ENCODE measurements around the gene AGBL4.

The AGBL4 gene

DNA sequence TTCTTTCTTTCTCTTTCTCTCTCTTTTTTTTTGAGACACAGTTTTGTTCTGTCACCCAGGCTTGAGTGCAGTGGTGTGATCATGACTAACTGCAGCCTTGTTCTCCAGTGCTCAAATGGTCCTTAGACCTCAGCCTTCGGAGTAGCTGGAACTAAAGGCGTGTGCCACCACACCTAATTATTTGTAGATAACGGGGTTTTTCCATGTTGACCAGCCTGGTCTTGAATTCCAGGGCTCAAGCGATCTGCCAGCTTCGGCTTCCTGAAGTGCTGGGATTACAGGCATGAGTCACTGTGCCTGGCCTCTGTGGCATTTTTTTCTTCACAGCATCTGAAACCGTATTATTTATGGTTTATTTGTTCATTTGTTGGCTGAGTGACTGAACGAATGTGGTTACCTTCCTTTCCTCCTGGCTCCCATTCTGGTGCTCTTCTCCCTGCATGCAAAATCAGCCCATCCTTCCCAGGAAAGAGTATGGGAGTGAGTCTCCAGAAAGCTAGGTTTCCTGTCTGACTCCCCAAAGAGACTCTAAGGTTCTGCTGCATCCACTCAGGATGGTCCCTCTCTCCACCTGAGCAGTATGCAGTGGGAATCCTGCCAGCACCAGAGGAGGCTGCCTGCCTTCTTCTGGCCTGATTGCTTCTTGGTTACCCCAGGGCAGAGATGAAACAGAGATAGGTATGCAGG lies 1092.1 kb downstream of the AGBL4 start:
- no peak overlapping the region for H3K4me3 Mint-ChIP-seq
- no peak for DNase-seq (ENCODE audit: low spot score)
- no peaks in the 10 kb centered on the region for H3K27me3 Mint-ChIP-seq (ENCODE audit: low read depth)
- H3K27ac Mint-ChIP-seq, result no peak overlapping the region
- H3K36me3 Mint-ChIP-seq (ENCODE audit: low read depth), result no peaks in the 10 kb centered on the region
- H3K9me3 Mint-ChIP-seq, result no peaks in the 10 kb centered on the region
- H3K4me1 Mint-ChIP-seq (ENCODE audit: low read depth), result no peaks in the 10 kb centered on the region

DNA sequence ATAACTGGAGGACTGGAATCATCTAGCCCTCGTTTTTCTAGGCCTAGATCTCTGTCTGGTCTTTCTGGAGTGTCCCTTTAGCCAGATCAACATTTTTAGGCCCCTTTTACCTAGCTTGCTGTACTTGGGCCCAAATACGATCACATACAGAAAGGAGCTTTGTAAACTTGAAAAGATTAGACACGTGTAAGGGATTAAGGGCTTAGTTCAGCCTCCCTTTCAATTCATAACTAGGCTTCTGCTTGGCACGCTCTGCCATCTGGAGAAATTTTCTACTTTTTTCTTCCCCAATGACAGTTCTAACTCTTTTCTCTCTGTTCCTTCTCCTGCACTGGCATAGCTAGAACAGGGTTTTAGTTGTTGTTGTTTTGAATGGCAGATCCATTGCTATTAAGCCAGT lies 1093.7 kb downstream of the AGBL4 start:
- no peaks in the 10 kb centered on the region for H3K4me1 Mint-ChIP-seq (ENCODE audit: low read depth)
- no peaks in the 10 kb centered on the region for H3K9me3 Mint-ChIP-seq
- H3K36me3 Mint-ChIP-seq (ENCODE audit: low read depth), result no peaks in the 10 kb centered on the region
- DNase-seq (ENCODE audit: low spot score), result no peak
- H3K4me3 Mint-ChIP-seq, result no peak overlapping the region
- no peak overlapping the region for H3K27ac Mint-ChIP-seq
- no peaks in the 10 kb centered on the region for H3K27me3 Mint-ChIP-seq (ENCODE audit: low read depth)

DNA sequence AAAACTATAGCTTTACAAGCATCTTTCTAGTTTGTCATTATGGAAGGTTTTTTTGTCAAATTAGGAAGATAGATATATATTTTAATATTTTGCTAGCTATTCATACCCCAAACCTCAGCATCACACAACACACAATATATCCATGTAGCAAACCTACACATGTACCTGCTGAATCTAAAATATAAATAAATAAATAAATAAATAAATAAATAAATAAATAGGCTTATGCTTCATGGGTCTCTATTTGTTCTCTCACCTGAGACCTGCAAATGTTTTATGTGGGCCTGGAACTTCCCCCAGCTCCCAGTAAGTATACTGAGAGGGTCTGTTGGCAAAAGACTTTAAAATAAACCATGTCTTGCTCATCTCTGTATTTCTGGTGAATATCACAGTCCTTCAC lies 1099.7 kb downstream of the AGBL4 start:
- Mint-ChIP-seq H3K9me3 (no peaks in the 10 kb centered on the region), H3K4me3 (no peak overlapping the region), H3K27ac (no peak overlapping the region), H3K36me3 (ENCODE audit: low read depth) (no peaks in the 10 kb centered on the region), H3K27me3 (ENCODE audit: low read depth) (no peaks in the 10 kb centered on the region), H3K4me1 (ENCODE audit: low read depth) (no peaks in the 10 kb centered on the region)
- DNase-seq (ENCODE audit: low spot score), result no peak

DNA sequence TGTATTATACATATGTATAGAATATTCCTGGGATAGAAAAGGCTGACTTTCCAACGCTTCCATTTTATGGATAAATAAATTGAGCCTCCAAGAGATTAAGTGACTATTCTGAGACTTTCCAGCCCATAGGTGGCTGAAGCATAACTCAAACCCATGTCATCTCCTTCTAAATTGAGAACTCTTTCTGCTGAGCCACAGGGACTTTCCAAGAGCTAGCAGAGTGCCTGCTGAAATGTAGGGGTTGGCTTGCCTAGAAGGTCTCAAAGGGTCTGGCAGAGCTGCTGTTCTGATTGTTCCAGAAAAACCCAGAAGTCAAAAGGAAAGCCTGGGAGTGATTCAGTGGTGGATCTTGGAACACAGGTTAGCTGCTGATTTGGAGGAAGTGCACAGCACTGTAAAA lies 1100.6 kb downstream of the AGBL4 start:
- Mint-ChIP-seq H3K27me3 (ENCODE audit: low read depth) (no peaks in the 10 kb centered on the region), H3K4me3 (no peak overlapping the region), H3K4me1 (ENCODE audit: low read depth) (no peaks in the 10 kb centered on the region), H3K9me3 (no peaks in the 10 kb centered on the region), H3K36me3 (ENCODE audit: low read depth) (no peaks in the 10 kb centered on the region), H3K27ac (no peak overlapping the region)
- DNase-seq (ENCODE audit: low spot score), result no peak

DNA sequence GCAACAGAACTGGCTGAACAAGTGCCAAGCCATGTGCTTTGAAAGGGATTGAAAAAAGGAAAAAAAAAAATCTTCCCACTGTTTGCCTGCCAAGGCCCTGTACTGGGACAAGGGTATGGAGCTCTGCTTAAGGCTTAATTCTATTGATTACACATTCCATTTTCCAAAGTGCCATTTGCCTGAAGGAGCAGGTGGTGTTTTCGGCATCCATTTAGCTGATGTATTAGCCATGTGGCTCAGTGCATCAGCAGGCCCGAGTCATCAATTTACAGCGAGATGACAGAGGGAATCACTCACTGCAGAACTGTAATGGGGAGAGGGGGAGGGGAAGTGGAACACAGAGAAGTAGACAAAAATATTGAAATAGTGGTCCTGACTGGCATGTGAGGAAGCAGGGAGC lies 1102.9 kb downstream of the AGBL4 start:
- DNase-seq (ENCODE audit: low spot score), result no peak

DNA sequence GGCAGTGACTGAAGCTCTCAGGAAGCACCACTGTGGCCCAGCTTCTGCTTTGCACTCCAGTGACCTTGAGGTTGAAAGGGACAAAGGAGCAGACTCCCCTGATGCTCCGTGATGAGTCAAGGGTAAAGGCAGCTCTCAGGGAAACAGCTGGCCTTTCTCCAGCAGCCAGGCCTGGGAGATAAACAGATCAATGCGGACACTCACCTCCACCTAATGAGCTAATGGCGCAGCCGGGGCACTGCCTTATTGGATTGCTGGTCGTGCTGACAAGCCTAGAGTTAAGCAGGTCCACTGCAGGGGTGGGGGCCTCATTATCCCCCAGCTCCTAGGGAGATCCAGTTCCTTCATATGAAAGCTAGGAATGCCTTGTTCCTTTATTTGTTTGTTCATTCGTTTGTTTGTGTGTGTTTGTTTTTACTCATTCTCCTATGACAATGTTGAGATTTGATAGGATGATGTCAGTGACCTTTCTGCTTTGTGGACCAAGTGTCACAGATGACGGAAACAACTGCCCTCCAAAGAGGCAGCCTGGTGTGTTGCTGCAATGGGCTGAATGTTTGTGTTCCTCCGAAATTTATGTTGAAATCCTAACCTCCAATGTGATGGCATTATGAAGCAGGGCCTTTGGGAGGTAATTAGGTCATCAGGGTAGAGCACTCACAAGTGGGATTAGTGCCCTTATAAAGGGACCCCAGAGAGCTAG lies 1105.7 kb downstream of the AGBL4 start:
- DNase-seq (ENCODE audit: low spot score), result no peak
- H3K27ac Mint-ChIP-seq, result no peak overlapping the region
- H3K4me1 Mint-ChIP-seq (ENCODE audit: low read depth), result no peaks in the 10 kb centered on the region

More for the DNA sequence above, 1102.9 kb downstream of the AGBL4 start:
- peaks cover 2% of the 10 kb centered on the region for H3K27me3 Mint-ChIP-seq (ENCODE audit: low read depth)
- no peaks in the 10 kb centered on the region for H3K36me3 Mint-ChIP-seq (ENCODE audit: low read depth)
- H3K4me3 Mint-ChIP-seq, result no peak overlapping the region
- no peaks in the 10 kb centered on the region for H3K9me3 Mint-ChIP-seq
- no peaks in the 10 kb centered on the region for H3K4me1 Mint-ChIP-seq (ENCODE audit: low read depth)
- no peak overlapping the region for H3K27ac Mint-ChIP-seq

DNA sequence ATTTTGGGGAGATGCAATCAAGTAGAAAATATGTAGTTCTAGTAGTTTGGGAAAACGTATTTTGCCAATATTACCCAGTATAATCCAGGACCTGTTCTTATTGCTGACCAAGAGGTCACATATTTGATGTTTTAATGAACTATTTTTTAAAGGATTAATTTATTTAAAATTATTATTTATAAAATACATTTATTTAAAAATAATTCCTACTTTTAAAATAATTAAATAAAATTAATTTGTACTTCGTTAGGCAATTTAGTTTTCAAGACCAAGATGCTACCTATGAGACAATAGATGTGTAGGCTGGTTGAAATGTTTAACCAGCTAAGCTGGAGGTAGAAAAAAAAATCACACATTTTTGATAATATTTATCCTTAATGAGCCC lies 1106.7 kb downstream of the AGBL4 start:
- H3K4me1 Mint-ChIP-seq (ENCODE audit: low read depth), result no peaks in the 10 kb centered on the region
- H3K27ac Mint-ChIP-seq, result no peak overlapping the region
- no peak for DNase-seq (ENCODE audit: low spot score)
- H3K9me3 Mint-ChIP-seq, result no peaks in the 10 kb centered on the region
- H3K36me3 Mint-ChIP-seq (ENCODE audit: low read depth), result no peaks in the 10 kb centered on the region
- H3K4me3 Mint-ChIP-seq, result no peak overlapping the region
- peaks cover 2% of the 10 kb centered on the region for H3K27me3 Mint-ChIP-seq (ENCODE audit: low read depth)

More for the DNA sequence above, 1105.7 kb downstream of the AGBL4 start:
- H3K9me3 Mint-ChIP-seq, result no peaks in the 10 kb centered on the region
- no peaks in the 10 kb centered on the region for H3K36me3 Mint-ChIP-seq (ENCODE audit: low read depth)
- peaks cover 2% of the 10 kb centered on the region for H3K27me3 Mint-ChIP-seq (ENCODE audit: low read depth)
- H3K4me3 Mint-ChIP-seq, result no peak overlapping the region

DNA sequence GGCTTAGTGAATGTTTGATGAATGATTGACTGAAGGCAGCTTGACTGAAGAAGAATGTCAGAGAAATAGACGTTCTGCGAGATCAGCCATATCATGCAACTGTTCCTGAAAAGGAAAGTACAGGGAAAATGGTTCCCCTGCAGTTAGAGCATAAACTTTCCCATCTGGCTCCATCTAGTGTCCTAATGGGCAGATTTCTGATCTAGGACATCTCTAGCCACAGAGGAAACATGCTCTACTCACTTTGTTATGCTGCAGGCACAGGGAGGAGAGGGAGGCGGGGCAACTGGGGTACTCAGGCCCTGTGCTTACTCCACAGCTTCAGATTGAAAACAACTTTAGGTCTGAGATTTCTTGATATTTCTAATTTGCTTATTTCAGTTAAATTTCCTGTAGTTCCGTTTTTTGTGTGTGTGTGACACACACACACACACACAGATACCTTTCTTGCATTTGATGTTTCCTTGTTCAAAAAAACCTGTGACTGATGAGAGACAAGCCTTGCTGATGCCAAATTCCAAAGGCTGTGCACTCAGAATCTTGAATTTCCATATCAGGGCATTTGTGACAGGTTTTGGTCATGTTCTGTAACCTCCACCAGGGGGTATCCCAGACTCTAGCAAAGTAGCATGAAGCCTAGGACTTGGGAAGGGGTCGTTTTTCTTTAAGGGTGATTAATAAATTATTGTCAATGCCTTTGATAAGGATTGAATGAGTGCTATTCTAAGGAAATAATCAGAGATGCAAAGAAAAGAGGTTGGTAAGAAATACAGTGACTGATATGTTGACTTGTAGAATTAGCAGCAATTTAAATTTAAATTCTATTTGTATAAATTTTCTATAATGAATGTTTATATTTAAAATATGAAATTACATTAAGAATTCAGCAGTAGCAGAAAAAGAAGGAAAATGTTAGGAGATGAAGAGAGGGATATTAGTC lies 1107.4 kb downstream of the AGBL4 start:
- H3K36me3 Mint-ChIP-seq (ENCODE audit: low read depth), result no peaks in the 10 kb centered on the region
- no peak overlapping the region for H3K27ac Mint-ChIP-seq
- H3K9me3 Mint-ChIP-seq, result no peaks in the 10 kb centered on the region

DNA sequence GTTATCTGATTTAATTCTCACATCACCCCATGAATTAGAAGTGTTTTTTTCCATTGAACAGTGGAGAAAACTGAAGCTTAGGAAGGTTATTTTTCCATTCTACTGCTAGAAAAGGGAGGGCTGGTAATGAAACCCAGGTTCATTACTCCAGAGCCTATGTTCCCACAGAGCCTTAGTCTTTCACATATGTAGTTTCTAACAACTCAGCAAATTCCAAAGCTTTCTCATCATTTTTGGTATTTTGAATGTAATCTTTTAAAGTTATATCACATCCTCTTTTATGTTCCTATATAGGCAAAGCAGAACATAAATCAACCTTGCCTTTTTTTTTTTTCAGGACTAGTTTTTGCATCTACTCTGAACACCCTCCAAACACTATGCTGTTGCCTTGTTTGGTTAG lies 1115.1 kb downstream of the AGBL4 start:
- H3K4me1 Mint-ChIP-seq (ENCODE audit: low read depth), result no peaks in the 10 kb centered on the region
- H3K9me3 Mint-ChIP-seq, result no peaks in the 10 kb centered on the region
- H3K4me3 Mint-ChIP-seq, result no peak overlapping the region
- DNase-seq (ENCODE audit: low spot score), result no peak
- no peak overlapping the region for H3K27ac Mint-ChIP-seq
- H3K27me3 Mint-ChIP-seq (ENCODE audit: low read depth), result no peaks in the 10 kb centered on the region
- no peaks in the 10 kb centered on the region for H3K36me3 Mint-ChIP-seq (ENCODE audit: low read depth)

More for the DNA sequence above, 1107.4 kb downstream of the AGBL4 start:
- no peaks in the 10 kb centered on the region for H3K4me1 Mint-ChIP-seq (ENCODE audit: low read depth)
- DNase-seq (ENCODE audit: low spot score), result no peak
- H3K4me3 Mint-ChIP-seq, result no peak overlapping the region
- peaks cover 2% of the 10 kb centered on the region for H3K27me3 Mint-ChIP-seq (ENCODE audit: low read depth)

DNA sequence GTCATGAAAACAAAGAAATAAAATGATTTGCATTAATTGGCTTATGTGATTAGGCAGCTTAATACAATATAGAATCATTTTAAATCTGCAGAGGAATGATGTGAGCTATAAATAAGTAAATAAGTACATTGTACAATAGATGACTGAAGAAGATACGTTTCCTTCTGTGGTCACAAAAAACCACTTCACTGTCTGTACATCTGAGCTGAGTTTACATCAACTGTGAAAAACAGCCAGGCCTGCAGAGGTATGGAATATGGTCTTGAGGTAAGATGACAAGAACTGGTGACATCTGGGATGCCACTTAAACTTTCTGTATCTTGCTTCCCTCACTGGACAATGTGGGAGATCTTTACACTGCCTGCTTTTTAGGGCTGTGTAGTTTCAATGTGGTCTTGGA lies 1117.0 kb downstream of the AGBL4 start:
- no peak for DNase-seq (ENCODE audit: low spot score)
- Mint-ChIP-seq H3K4me1 (ENCODE audit: low read depth) (no peaks in the 10 kb centered on the region), H3K36me3 (ENCODE audit: low read depth) (no peaks in the 10 kb centered on the region), H3K27me3 (ENCODE audit: low read depth) (no peaks in the 10 kb centered on the region), H3K4me3 (no peak overlapping the region), H3K9me3 (no peaks in the 10 kb centered on the region), H3K27ac (no peak overlapping the region)

DNA sequence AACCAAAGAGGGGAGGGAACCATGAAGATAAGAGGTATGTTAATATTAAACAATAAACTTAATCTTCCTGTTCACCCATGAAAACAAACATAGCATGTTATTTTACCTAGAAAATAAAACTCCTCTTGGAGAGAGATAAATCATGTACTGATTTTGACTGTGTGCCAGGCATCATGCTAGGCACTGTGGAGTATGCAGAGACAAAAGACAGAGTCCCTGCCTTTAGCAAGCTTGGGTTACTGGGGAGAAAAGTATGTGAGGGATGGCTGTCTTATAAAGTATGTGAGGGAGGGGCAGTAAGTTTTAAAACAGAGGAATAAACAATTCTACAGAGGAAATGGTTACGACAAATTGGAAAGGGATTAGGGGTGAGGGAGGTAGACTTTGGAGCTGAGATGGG lies 1117.6 kb downstream of the AGBL4 start:
- H3K27me3 Mint-ChIP-seq (ENCODE audit: low read depth), result no peaks in the 10 kb centered on the region
- H3K4me3 Mint-ChIP-seq, result no peak overlapping the region
- DNase-seq (ENCODE audit: low spot score), result no peak
- no peaks in the 10 kb centered on the region for H3K4me1 Mint-ChIP-seq (ENCODE audit: low read depth)
- no peaks in the 10 kb centered on the region for H3K36me3 Mint-ChIP-seq (ENCODE audit: low read depth)
- no peaks in the 10 kb centered on the region for H3K9me3 Mint-ChIP-seq
- no peak overlapping the region for H3K27ac Mint-ChIP-seq

DNA sequence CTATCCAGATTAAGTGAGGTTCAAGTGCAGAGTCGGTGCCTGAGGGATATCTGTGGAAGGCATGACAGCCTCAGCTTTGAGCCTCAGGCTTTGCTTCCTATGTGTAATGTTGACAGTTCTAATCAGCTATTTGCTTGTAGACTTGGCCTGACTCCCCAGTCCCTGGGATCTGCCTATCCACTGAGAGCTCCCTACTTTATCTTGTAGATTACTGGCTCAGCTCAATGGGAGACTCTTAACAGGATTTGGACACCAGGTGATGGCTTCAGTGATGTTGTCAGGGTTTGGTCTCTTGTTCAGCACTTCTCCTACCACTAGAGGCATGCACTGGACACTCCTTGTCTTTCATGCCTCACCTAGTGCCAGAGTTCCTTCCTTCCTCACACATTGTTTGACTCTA lies 1120.5 kb downstream of the AGBL4 start:
- Mint-ChIP-seq H3K9me3 (no peaks in the 10 kb centered on the region), H3K27ac (no peak overlapping the region), H3K4me1 (ENCODE audit: low read depth) (no peaks in the 10 kb centered on the region), H3K4me3 (no peak overlapping the region), H3K27me3 (ENCODE audit: low read depth) (no peaks in the 10 kb centered on the region), H3K36me3 (ENCODE audit: low read depth) (no peaks in the 10 kb centered on the region)
- no peak for DNase-seq (ENCODE audit: low spot score)

DNA sequence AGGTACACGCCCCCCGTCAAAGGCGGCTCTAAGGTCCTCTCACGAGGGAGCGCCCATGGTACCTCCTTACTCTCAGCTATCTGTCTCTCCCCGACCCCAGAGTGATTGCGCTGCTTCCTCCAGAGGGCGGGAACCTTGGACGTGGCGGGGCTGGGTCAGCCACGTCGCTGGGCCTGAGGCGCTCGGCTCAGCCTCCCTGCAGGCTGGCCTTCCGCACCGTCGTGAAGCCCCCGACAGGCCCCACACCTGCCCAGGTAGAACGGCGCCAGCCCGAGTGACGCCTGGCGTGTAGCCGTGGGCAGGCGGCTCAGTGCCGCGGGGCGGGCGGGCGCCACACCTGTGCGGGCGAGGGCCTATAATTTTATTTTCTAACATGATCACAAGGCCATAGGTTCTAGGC lies 1124.9 kb downstream of the AGBL4 start:
- no peaks in the 10 kb centered on the region for H3K4me1 Mint-ChIP-seq (ENCODE audit: low read depth)
- DNase-seq (ENCODE audit: low spot score), result no peak
- no peak overlapping the region for H3K27ac Mint-ChIP-seq
- no peak overlapping the region for H3K4me3 Mint-ChIP-seq
- H3K9me3 Mint-ChIP-seq, result no peaks in the 10 kb centered on the region
- no peaks in the 10 kb centered on the region for H3K27me3 Mint-ChIP-seq (ENCODE audit: low read depth)
- H3K36me3 Mint-ChIP-seq (ENCODE audit: low read depth), result no peaks in the 10 kb centered on the region

DNA sequence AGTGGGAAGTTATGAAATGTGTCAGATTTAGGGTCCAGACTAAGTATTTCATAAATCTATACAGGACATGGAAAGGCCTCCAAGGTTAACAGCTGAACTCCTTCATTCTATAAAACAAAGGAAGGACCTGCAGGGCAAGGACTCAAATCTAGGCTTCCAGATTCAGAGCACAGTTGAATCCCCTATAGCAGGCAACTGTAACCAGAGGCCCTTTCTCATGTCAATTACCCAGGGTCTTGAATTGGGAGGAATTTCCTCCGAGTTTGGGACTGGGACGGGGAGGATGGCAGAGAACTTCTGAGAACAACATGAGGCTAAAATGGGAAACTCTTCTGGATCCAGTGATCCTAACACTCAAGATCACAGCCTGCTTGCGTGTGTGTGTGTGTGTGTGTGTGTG lies 1134.1 kb downstream of the AGBL4 start:
- H3K36me3 Mint-ChIP-seq (ENCODE audit: low read depth), result no peaks in the 10 kb centered on the region
- H3K9me3 Mint-ChIP-seq, result no peaks in the 10 kb centered on the region
- H3K4me1 Mint-ChIP-seq (ENCODE audit: low read depth), result no peaks in the 10 kb centered on the region
- H3K4me3 Mint-ChIP-seq, result no peak overlapping the region
- peaks cover 2% of the 10 kb centered on the region for H3K27me3 Mint-ChIP-seq (ENCODE audit: low read depth)
- no peak overlapping the region for H3K27ac Mint-ChIP-seq
- DNase-seq (ENCODE audit: low spot score), result no peak
